SKM-1 treated with dmso at 0.1 percent for 144 hours (cell line): ENCODE results near the gene GPSM1.

ENCODE experiments used
- DNase-seq: peaks from one replicate; lab custom pipeline; 2025; ENCODE audit not compliant: unreplicated experiment; lab: John Stamatoyannopoulos, UW

GPSM1 gene

GRCh38 chr9:136373300-136374182 is 46.2 kb downstream of the GPSM1 start, which contains the start of gene CARD9:
Gene CARD9, minus strand, starts transcription at chr9:136373669. Its CDS starts 1,591 bp downstream, at chr9:136372078.
- peak; percentile 76 for DNase-seq

GRCh38 chr9:136374183-136374575 is 46.8 kb downstream of the GPSM1 start:
- DNase-seq, result no peak

GRCh38 chr9:136375096-136375495 is 47.8 kb downstream of the GPSM1 start:
- DNase-seq, result no peak

- no peak for DNase-seq
Measured at GRCh38 chr9:136376457-136376856, 49.1 kb downstream of the GPSM1 start.

- DNase-seq, result no peak
Measured at GRCh38 chr9:136377341-136378169, 50.2 kb downstream of the GPSM1 start.

GRCh38 chr9:136378170-136379002 is 51.0 kb downstream of the GPSM1 start:
- no peak for DNase-seq

GRCh38 chr9:136379003-136379287 is 51.6 kb downstream of the GPSM1 start:
- no peak for DNase-seq

GRCh38 chr9:136379401-136379800 is 52.1 kb downstream of the GPSM1 start:
- DNase-seq, result no peak

GRCh38 chr9:136379891-136380290 is 52.6 kb downstream of the GPSM1 start:
- DNase-seq, result no peak

GRCh38 chr9:136380381-136380780 is 53.0 kb downstream of the GPSM1 start:
- no peak for DNase-seq

- DNase-seq, result no peak
Measured at GRCh38 chr9:136381311-136381710, 54.0 kb downstream of the GPSM1 start.

- DNase-seq, result no peak
Measured at GRCh38 chr9:136381966-136382513, 54.7 kb downstream of the GPSM1 start.

- DNase-seq, result no peak
Measured at GRCh38 chr9:136383436-136383835, 56.1 kb downstream of the GPSM1 start.

GRCh38 chr9:136385015-136385414 is 57.7 kb downstream of the GPSM1 start:
- DNase-seq, result no peak

- DNase-seq, result no peak
Measured at GRCh38 chr9:136386018-136386417, 58.7 kb downstream of the GPSM1 start.

- DNase-seq, result no peak
Measured at GRCh38 chr9:136387217-136387616, 59.9 kb downstream of the GPSM1 start.

- DNase-seq, result no peak
Measured at GRCh38 chr9:136389396-136389795, 62.1 kb downstream of the GPSM1 start.

- no peak for DNase-seq
Measured at GRCh38 chr9:136391737-136392537, 64.6 kb downstream of the GPSM1 start.

GRCh38 chr9:136392538-136393449 is 65.5 kb downstream of the GPSM1 start:
- DNase-seq, result no peak
